Esophagus muscularis mucosa (tissue), 4 donors: ENCODE measurements around the gene DNAH2. TPM values are rescaled to one million over a fixed set of nuclear protein-coding genes. Genes with fewer than 3 reads are reported as not detected.
A peak's percentile ranks its signal among the peaks of the same experiment; 100 is the strongest.

Experiments used
- DNase-seq: peaks from one replicate; pipeline ENCODE4 v3.0.0-alpha.2; 2017; ENCODE audit errors: extremely low spot score
- H3K27ac ChIP-seq, 4 donors: fragments of 200-600 bp; sonication (generic); replicated peaks in 1 of 4; 1 replicate in 3 of 4; 2 replicates in 1 of 4; pipeline ENCODE4 v1.5.1; 2016 to 2019; ENCODE audit warnings: mild to moderate bottlenecking in 1 of 4
- H3K27me3 ChIP-seq, 4 donors: fragments of 200-600 bp; sonication (generic); one replicate each; pipeline versions ENCODE4 v1.5.1 to v1.6.0; 2016 to 2019
- H3K36me3 ChIP-seq, 4 donors: fragments of 200-600 bp; sonication (generic); one replicate each; pipeline ENCODE4 v1.5.1; 2016 to 2019
- H3K4me1 ChIP-seq, 4 donors: fragments of 200-600 bp; sonication (generic); one replicate each; pipeline ENCODE4 v1.5.1; 2016 to 2019
- H3K4me3 ChIP-seq, 4 donors: fragments of 200-600 bp; sonication (generic); 1 replicate in 2 of 4; 2 replicates in 2 of 4; pipeline ENCODE4 v1.5.1; 2016 to 2019; ENCODE audit warnings: mild to moderate bottlenecking in 4 of 4, moderate library complexity in 1 of 4
- H3K9me3 ChIP-seq, 4 donors: fragments of 200-600 bp; sonication (generic); 1 replicate in 3 of 4; 2 replicates in 1 of 4; pipeline ENCODE4 v1.5.1; 2016 to 2019
- CTCF ChIP-seq, 3 experiments: fragments of 200-600 bp in 2 of 3; fragments of 450-650 bp in 1 of 3; sonication (generic) in 2 of 3; IDR thresholded peaks; one replicate each; pipeline ENCODE4 v1.5.1; 2017 to 2019; ENCODE audit warnings: antibody characterized with exemption in 3 of 3, mild to moderate bottlenecking in 2 of 3, moderate library complexity in 1 of 3
- EP300 ChIP-seq: sonication (generic); formaldehyde crosslinking; IDR thresholded peaks from one replicate; pipeline ENCODE4 v1.6.1; 2017; ENCODE audit warnings: antibody characterized with exemption
- POLR2A ChIP-seq: fragments of 450-650 bp; IDR thresholded peaks from one replicate; pipeline ENCODE4 v1.6.1; 2017; ENCODE audit warnings: antibody characterized with exemption, moderate library complexity, mild to moderate bottlenecking, low read depth
- POLR2AphosphoS5 ChIP-seq, 2 donors: sonication (generic); formaldehyde crosslinking; IDR thresholded peaks; one replicate each; pipeline ENCODE4 v1.6.1; 2017; ENCODE audit warnings: antibody characterized with exemption in 2 of 2
- WGBS: methylation state at CpG from one replicate; pipeline ENCODE4 v1.1.5; 2018; 5-methylcytosine and 5-hydroxymethylcytosine counted together
- intact Hi-C: fragments of 100-400 bp; cut with DNase I; formaldehyde crosslinking; loops from one replicate; pipeline ENCODE4 v1.15.1; 2023
- total RNA-seq, 4 donors: library from RNA; depleted of rRNA; stranded (reverse); fragments of >200 nt; gene quantifications; one replicate each; pipeline versions ENCODE4 v1.1.0 to v1.2.1, GENCODE V29; 2016

Gene DNAH2
- total RNA-seq, 4 donors from 2014 or later, result under 0.01 to 0.17 (median 0.06) TPM

- Histone ChIP-seq H3K27ac (peak overlapping the region; percentile 90 to 96 (median 92)), H3K27me3 (no peaks in the 10 kb centered on the region), H3K9me3 (no peaks in the 10 kb centered on the region), H3K36me3 (peaks cover 0 to 10% (median 3%) of the 10 kb centered on the region in 4 donors), H3K4me1 (peaks cover 22 to 40% (median 37%) of the 10 kb centered on the region in 4 donors), H3K4me3 (peak overlapping the region; percentile 68 to 87 (median 81))
- WGBS, result under 1% methylated on average over 29 of the region's 30 CpGs
- intact Hi-C loops, result loop anchor here (2.0 kb wide), 1 partner anchor 54 kb away; no protein-coding TSS in a partner anchor
- no peak for TF ChIP-seq EP300
- peak; percentile 87 to 96 for TF ChIP-seq POLR2AphosphoS5 (IDR thresholded peaks at IDR 0.05)
- peak; percentile 85 for TF ChIP-seq POLR2A
- peak; percentile 95 for DNase-seq
These were observed 31.1 kb upstream of the DNAH2 start for GRCh38 chr17:7686222-7687071.

- H3K9me3 ChIP-seq, result no peaks in the 10 kb centered on the region
- intact Hi-C loops, result loop anchor here (2.0 kb wide), 1 partner anchor 54 kb away; no protein-coding TSS in a partner anchor
- peak; percentile 96 for DNase-seq
- H3K4me3 ChIP-seq, result peak within 1 kb of the TSS; percentile 68 to 87 (median 81)
- no peaks in the 10 kb centered on the region for H3K27me3 ChIP-seq
- 0% methylated on average over 29 of the region's 30 CpGs for WGBS
- H3K4me1 ChIP-seq, result peaks cover 22 to 40% (median 37%) of the 10 kb centered on the region in 4 donors
- peak within 1 kb of the TSS; percentile 90 to 96 (median 92) for H3K27ac ChIP-seq
- TF ChIP-seq EP300 (no peak), CTCF (IDR thresholded peaks at IDR 0.05) (peak in 1 of 3 experiments; percentile 11), POLR2A (peak; percentile 48), POLR2AphosphoS5 (IDR thresholded peaks at IDR 0.05) (peak; percentile 88 to 95)
- peaks cover 0 to 15% (median 5%) of the 10 kb centered on the region in 4 donors for H3K36me3 ChIP-seq
These were observed 30.3 kb upstream of the DNAH2 start, which contains the start of gene TP53 for GRCh38 chr17:7687072-7687907. Gene TP53, minus strand, starts transcription at chr17:7687490. Its CDS starts 10,896 bp downstream, at chr17:7676594.

- DNase-seq, result peak; percentile 99
- peak within 1 kb of the TSS; percentile 90 to 96 (median 92) for H3K27ac ChIP-seq
- WGBS, result under 1% methylated on average over 35 of the region's 51 CpGs
- peaks cover 22 to 40% (median 37%) of the 10 kb centered on the region in 4 donors for H3K4me1 ChIP-seq
- no peaks in the 10 kb centered on the region for H3K9me3 ChIP-seq
- peak within 1 kb of the TSS; percentile 68 to 87 (median 81) for H3K4me3 ChIP-seq
- TF ChIP-seq CTCF (IDR thresholded peaks at IDR 0.05) (peak; percentile 97 to 100 (median 99)), POLR2AphosphoS5 (IDR thresholded peaks at IDR 0.05) (peak; percentile 62 to 96), POLR2A (no peak)
- H3K27me3 ChIP-seq, result no peaks in the 10 kb centered on the region
- H3K36me3 ChIP-seq, result peaks cover 0 to 20% (median 9%) of the 10 kb centered on the region in 4 donors
- intact Hi-C loops, result loop anchor here (2.0 kb wide), 1 partner anchor 55 kb away; no protein-coding TSS in a partner anchor
These were observed 29.4 kb upstream of the DNAH2 start, which contains the start of gene WRAP53 for GRCh38 chr17:7687908-7688807. Gene WRAP53, plus strand, starts transcription at chr17:7688477. Its CDS starts 172 bp downstream, at chr17:7688649.

GRCh38 chr17:7688808-7689316, 28.7 kb upstream of the DNAH2 start:
- Histone ChIP-seq H3K27ac (peak overlapping the region; percentile 80 to 95 (median 90)), H3K9me3 (no peaks in the 10 kb centered on the region), H3K36me3 (peaks cover 0 to 27% (median 10%) of the 10 kb centered on the region in 4 donors), H3K27me3 (no peaks in the 10 kb centered on the region), H3K4me1 (peaks cover 22 to 36% (median 35%) of the 10 kb centered on the region in 4 donors), H3K4me3 (peak overlapping the region; percentile 68 to 87 (median 81))
- TF ChIP-seq POLR2A (no peak), CTCF (IDR thresholded peaks at IDR 0.05) (no peak), EP300 (no peak)
- 16% methylated on average over 12 of the region's 13 CpGs for WGBS
- intact Hi-C loops, result no loop called here
- DNase-seq, result no peak
